H1 (cell line): ENCODE data around the gene BBLN. TPM values are rescaled to one million over a fixed set of nuclear protein-coding genes. Genes with fewer than 3 reads are reported as not detected.

Source experiments
- CTCF ChIA-PET: fragments of 300-600 bp; sonication (Branson Sonifier 250); formaldehyde crosslinking; loops from one replicate; lab custom pipeline; 2021; ENCODE audit not compliant: partially characterized antibody; lab: Charles Lee
- POLR2A ChIA-PET: fragments of 300-600 bp; sonication (Branson Sonifier 250); formaldehyde crosslinking; loops from one replicate; lab custom pipeline; 2021; ENCODE audit warnings: inconsistent platforms; ENCODE audit not compliant: partially characterized antibody; lab: Charles Lee
- DNase-seq, 2 experiments: peaks; one replicate each; pipeline versions ENCODE4 v3.0.0 to v3.0.0-alpha.2; 2010 to 2022; ENCODE audit warnings: low spot score in 2 of 2, low read depth in 1 of 2, mixed read lengths in 1 of 2
- FAIRE-seq: peaks from 2 replicates; lab custom pipeline; 2011; peaks lifted over from hg19 to GRCh38; lab: Jason Lieb, UNC
- H2AFZ ChIP-seq: 2 replicates; pipeline ENCODE4 v1.8.1; 2012; ENCODE audit warnings: low read length, inconsistent platforms
- H2AK5ac ChIP-seq: 2 replicates; pipeline ENCODE4 v1.6.1; 2013; ENCODE audit warnings: low read depth, low read length
- H2BK120ac ChIP-seq: replicated peaks from 2 replicates; pipeline ENCODE3; 2013; ENCODE audit warnings: low read depth, low read length, inconsistent platforms
- H2BK12ac ChIP-seq: 2 replicates; pipeline ENCODE4 v1.6.1; 2013; ENCODE audit warnings: low read depth, low read length
- H2BK15ac ChIP-seq: 2 replicates; pipeline ENCODE4 v1.6.1; 2013; ENCODE audit warnings: low read length
- H2BK20ac ChIP-seq: 2 replicates; pipeline ENCODE4 v1.6.1; 2013; ENCODE audit warnings: low read length
- H2BK5ac ChIP-seq: 2 replicates; pipeline ENCODE4 v1.6.1; 2013; ENCODE audit warnings: low read depth, low read length
- H3K14ac ChIP-seq: 2 replicates; pipeline ENCODE4 v1.6.1; 2013; ENCODE audit warnings: inconsistent platforms; ENCODE audit not compliant: insufficient read length
- H3K18ac ChIP-seq: 2 replicates; pipeline ENCODE4 v1.6.1; 2013; ENCODE audit warnings: low read length; ENCODE audit errors: extremely low read depth
- H3K23ac ChIP-seq: 2 replicates; pipeline ENCODE4 v1.6.1; 2013; ENCODE audit warnings: inconsistent platforms; ENCODE audit not compliant: insufficient read length
- H3K23me2 ChIP-seq: 2 replicates; pipeline ENCODE4 v1.6.1; 2013; ENCODE audit warnings: low read depth, low read length
- H3K27ac ChIP-seq: 2 replicates; pipeline ENCODE4 v1.6.1; 2011; ENCODE audit warnings: low read depth, low read length, inconsistent platforms
- H3K27me3 ChIP-seq, 4 experiments: replicated peaks in 1 of 4; 1 replicate in 1 of 4; 2 replicates in 3 of 4; pipeline versions ENCODE4 v1.6.1 to v1.8.1; 2011 to 2013; ENCODE audit warnings: low read length in 3 of 4, mild to moderate bottlenecking in 3 of 4, inconsistent platforms in 2 of 4, mixed read lengths in 2 of 4, moderate library complexity in 1 of 4; ENCODE audit not compliant: control insufficient read depth in 3 of 4, insufficient read depth in 3 of 4; ENCODE audit errors: extremely low read depth in 1 of 4
- H3K36me3 ChIP-seq, 4 experiments: 2 replicates each; pipeline versions ENCODE4 v1.6.1 to v1.8.1; 2011 to 2013; ENCODE audit warnings: mild to moderate bottlenecking in 4 of 4, low read length in 3 of 4, moderate library complexity in 2 of 4, control low read depth in 1 of 4, inconsistent platforms in 1 of 4; ENCODE audit not compliant: insufficient read depth in 4 of 4, control insufficient read depth in 2 of 4
- H3K4ac ChIP-seq: replicated peaks from 2 replicates; pipeline ENCODE3; 2013; ENCODE audit warnings: low read length, low read depth, mixed read lengths, inconsistent platforms; ENCODE audit not compliant: insufficient read length
- H3K4me1 ChIP-seq, 4 experiments: replicated peaks in 1 of 4; 1 replicate in 1 of 4; 2 replicates in 3 of 4; pipeline versions ENCODE4 v1.6.1 to v1.8.1; 2011 to 2013; ENCODE audit warnings: low read length in 3 of 4, inconsistent platforms in 2 of 4, mixed read lengths in 1 of 4; ENCODE audit not compliant: insufficient read depth in 4 of 4, control insufficient read depth in 3 of 4
- H3K4me2 ChIP-seq, 2 experiments: 2 replicates each; pipeline versions ENCODE4 v1.6.1 to v1.8.1; 2011 to 2013; ENCODE audit warnings: low read depth in 2 of 2, low read length in 2 of 2, control low read depth in 1 of 2, inconsistent platforms in 1 of 2, mild to moderate bottlenecking in 1 of 2; ENCODE audit not compliant: insufficient read depth in 1 of 2
- H3K4me3 ChIP-seq, 4 experiments: fragments of 200-600, 300-600 bp in 1 of 4; sonication (generic), shearing (Covaris generic), sonication (Bioruptor Twin) in 1 of 4; 2 replicates each; pipeline versions ENCODE4 v1.5.1 to v1.8.1; 2011 to 2016; ENCODE audit warnings: low read length in 4 of 4, low read depth in 3 of 4, control low read depth in 2 of 4, inconsistent platforms in 2 of 4, mild to moderate bottlenecking in 2 of 4, mixed read lengths in 1 of 4, moderate library complexity in 1 of 4; ENCODE audit not compliant: insufficient read depth in 2 of 4; ENCODE audit errors: extremely low read depth in 1 of 4
- H3K56ac ChIP-seq: replicated peaks from 2 replicates; pipeline ENCODE3; 2013; ENCODE audit warnings: low read depth, mild to moderate bottlenecking, mixed read lengths, low read length, inconsistent platforms; ENCODE audit not compliant: insufficient read length
- H3K79me1 ChIP-seq: 2 replicates; pipeline ENCODE4 v1.6.1; 2013; ENCODE audit warnings: low read depth, low read length, control low read depth
- H3K79me2 ChIP-seq, 2 experiments: 2 replicates each; pipeline versions ENCODE4 v1.6.1 to v1.8.1; 2012 to 2013; ENCODE audit warnings: low read length in 2 of 2, mild to moderate bottlenecking in 2 of 2, inconsistent platforms in 1 of 2; ENCODE audit not compliant: insufficient read depth in 2 of 2, control insufficient read depth in 1 of 2
- H3K9ac ChIP-seq, 4 experiments: replicated peaks in 1 of 4; 1 replicate in 1 of 4; 2 replicates in 3 of 4; pipeline versions ENCODE4 v1.6.1 to v1.8.1; 2011 to 2013; ENCODE audit warnings: low read depth in 3 of 4, low read length in 3 of 4, control low read depth in 2 of 4, mild to moderate bottlenecking in 2 of 4, moderate library complexity in 2 of 4, inconsistent platforms in 1 of 4; ENCODE audit errors: extremely low read depth in 1 of 4
- H3K9me3 ChIP-seq, 2 experiments: 2 replicates each; pipeline versions ENCODE4 v1.6.1 to v1.8.1; 2012 to 2013; ENCODE audit warnings: mild to moderate bottlenecking in 2 of 2, moderate library complexity in 2 of 2, control low read depth in 1 of 2, inconsistent platforms in 1 of 2, low read depth in 1 of 2, low read length in 1 of 2, mixed read lengths in 1 of 2; ENCODE audit not compliant: insufficient read depth in 2 of 2
- H4K20me1 ChIP-seq, 2 experiments: replicated peaks in 1 of 2; 2 replicates each; pipeline versions ENCODE3 to v1.8.1; 2011 to 2013; ENCODE audit warnings: inconsistent platforms in 2 of 2, low read length in 2 of 2, mild to moderate bottlenecking in 1 of 2; ENCODE audit not compliant: insufficient read depth in 2 of 2, control insufficient read depth in 1 of 2
- H4K5ac ChIP-seq: 2 replicates; pipeline ENCODE4 v1.6.1; 2013; ENCODE audit warnings: low read length, low read depth, mixed read lengths, inconsistent platforms; ENCODE audit not compliant: insufficient read length
- H4K8ac ChIP-seq: 2 replicates; pipeline ENCODE4 v1.8.0; 2013; ENCODE audit warnings: mild to moderate bottlenecking, moderate library complexity, low read length, inconsistent platforms; ENCODE audit not compliant: insufficient read depth; ENCODE audit errors: extremely low read depth
- H4K91ac ChIP-seq: replicated peaks from 2 replicates; pipeline ENCODE3; 2013; ENCODE audit warnings: low read length, mixed read lengths, inconsistent platforms; ENCODE audit not compliant: insufficient read length
- CREB1 ChIP-seq: IDR thresholded peaks from 2 replicates; pipeline ENCODE4 v1.6.1; 2012; ENCODE audit warnings: inconsistent platforms
- POLR2A ChIP-seq, 2 experiments: IDR thresholded peaks; 1 replicate in 1 of 2; 2 replicates in 1 of 2; pipeline ENCODE4 v1.6.1; 2011; ENCODE audit warnings: low read depth in 2 of 2, low read length in 2 of 2, mild to moderate bottlenecking in 2 of 2; ENCODE audit errors: control extremely low read depth in 1 of 2
- POLR2AphosphoS5 ChIP-seq: IDR thresholded peaks from 2 replicates; pipeline ENCODE4 v1.6.1; 2011; ENCODE audit warnings: low read depth, low read length
- RBBP5 ChIP-seq: IDR thresholded peaks from 2 replicates; pipeline ENCODE4 v1.7.1; 2012; ENCODE audit warnings: low read depth, mild to moderate bottlenecking, inconsistent platforms, low read length, moderate library complexity, borderline replicate concordance
- RNF2 ChIP-seq: fragments of 200-900, 300-1000 bp; sonication (generic); IDR thresholded peaks from 2 replicates; pipeline ENCODE4 v1.7.1; 2016; ENCODE audit warnings: borderline replicate concordance, low read depth, mild to moderate bottlenecking, antibody characterized with exemption, low read length; ENCODE audit not compliant: poor library complexity, severe bottlenecking; ENCODE audit errors: missing control alignments
- RXRA ChIP-seq: IDR thresholded peaks from 2 replicates; pipeline ENCODE4 v1.6.1; 2011; ENCODE audit warnings: low read depth, mild to moderate bottlenecking, low read length, moderate library complexity; ENCODE audit not compliant: insufficient read depth
- SAP30 ChIP-seq: fragments of 300-600 bp; sonication (generic); IDR thresholded peaks from 2 replicates; pipeline ENCODE4 v1.7.1; 2012; ENCODE audit warnings: low read length, moderate library complexity, mild to moderate bottlenecking, inconsistent platforms; ENCODE audit not compliant: insufficient read depth, insufficient replicate concordance
- SP1 ChIP-seq: IDR thresholded peaks from 2 replicates; pipeline ENCODE4 v1.6.1; 2011; ENCODE audit warnings: low read depth, low read length
- SP2 ChIP-seq: IDR thresholded peaks from 2 replicates; pipeline ENCODE4 v1.6.1; 2012; ENCODE audit warnings: mild to moderate bottlenecking, low read length, inconsistent platforms
- SP4 ChIP-seq: IDR thresholded peaks from 2 replicates; pipeline ENCODE4 v1.6.1; 2012; ENCODE audit warnings: low read length, inconsistent platforms
- WGBS, 2 experiments: shearing (Covaris generic) in 1 of 2; methylation state at CpG; one replicate each; pipeline versions ENCODE4 v1.1.6 to v1.1.7; 2013 to 2015; ENCODE audit warnings: low lambda C conversion rate in 2 of 2, mixed read lengths in 2 of 2, inconsistent platforms in 1 of 2, low coverage in 1 of 2, missing lambda C conversion rate in 1 of 2; ENCODE audit not compliant: insufficient replicate concordance in 2 of 2, insufficient coverage in 1 of 2, insufficient read length in 1 of 2; ENCODE audit errors: extremely low coverage in 1 of 2, missing lambda C conversion rate in 1 of 2; 5-methylcytosine and 5-hydroxymethylcytosine counted together
- polyA plus RNA-seq, 7 experiments: library from polyadenylated mRNA; depleted of rRNA in 3 of 7; stranded (reverse) in 5 of 7; unstranded in 2 of 7; fragments of >200 nt in 5 of 7; fragments of 200-250 nt in 2 of 7; gene quantifications; 1 replicate in 5 of 7; 2 replicates in 1 of 7; 4 replicates in 1 of 7; pipeline versions ENCODE4 v1.2.1 to v1.2.3, GENCODE V29; 2011 to 2013; ENCODE audit warnings: missing spikeins in 2 of 7, mixed read lengths in 2 of 7
- total RNA-seq: library from RNA; stranded (reverse); fragmentation: NEBNext Ultra II Directional; extraction: Animal tissue kit (Norgen Biotek cat#: 25700); gene quantifications from 2 replicates; pipeline ENCODE4 v1.2.1, GENCODE V29; 2021
- TF ChIP-seq, protein P1 (sequence below): IDR thresholded peaks from 2 replicates; pipeline ENCODE4 v1.6.1; 2011; ENCODE audit warnings: low read depth, mild to moderate bottlenecking, low read length; ENCODE audit not compliant: insufficient read depth

BBLN gene
- total and polyA plus RNA-seq, 2 of the 8 experiments (the other 6 are each of a cell fraction or from before 2014, with no cell fraction given) = 63.1 to 164 TPM

DNA sequence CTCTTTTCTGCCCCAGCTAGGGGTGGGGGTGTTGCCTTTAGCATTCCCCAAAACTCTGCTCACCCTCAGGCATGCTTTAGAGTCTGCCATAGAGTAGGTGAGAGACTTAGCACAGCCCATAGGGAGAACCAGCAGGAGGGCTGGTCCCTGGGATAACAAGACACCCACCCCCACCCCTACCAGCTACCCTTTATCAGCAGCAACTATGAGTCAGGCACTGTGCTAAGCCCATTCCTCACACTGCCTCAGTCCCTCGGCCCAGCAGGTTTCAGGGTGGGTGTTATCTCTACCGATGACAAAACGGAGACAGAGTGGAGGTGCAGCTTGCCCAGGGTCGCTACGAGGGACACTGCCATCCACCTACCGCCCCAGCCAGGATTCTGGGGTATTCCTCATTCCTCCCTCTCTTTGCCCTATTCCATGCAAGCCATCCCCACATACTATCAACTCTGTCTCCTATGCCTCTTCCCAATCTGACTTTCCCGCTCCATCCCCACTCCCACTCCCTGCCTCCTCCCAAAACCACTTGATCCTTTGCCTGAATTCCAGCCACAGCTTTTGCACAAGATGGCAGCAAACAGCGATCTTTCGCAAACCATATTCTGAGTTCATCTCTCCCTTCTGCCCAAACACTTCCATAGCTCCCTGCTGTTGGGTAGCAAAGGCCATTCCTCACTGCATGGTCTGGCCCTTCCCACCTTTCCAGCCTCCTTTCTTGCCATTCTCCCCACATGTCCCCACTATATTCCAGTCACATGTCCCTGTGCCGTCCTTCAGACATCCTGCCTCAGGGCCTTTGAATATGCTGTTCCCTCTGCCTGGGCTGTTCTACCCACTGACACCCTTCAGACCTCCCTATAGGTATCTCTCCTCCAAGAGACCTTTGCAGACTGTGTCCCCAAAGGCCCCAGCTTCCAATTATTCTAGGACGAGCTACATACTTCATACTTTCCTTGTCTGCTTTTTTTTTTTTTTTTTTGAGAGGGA is 26.2 kb downstream of the BBLN start:
- H3K79me2 ChIP-seq = no peaks in the 10 kb centered on the region
- no peak overlapping the region for H4K91ac ChIP-seq
- H3K9ac ChIP-seq = no peak overlapping the region; a peak in 1 of 7 replicates
- H3K56ac ChIP-seq = no peak overlapping the region
- no peak overlapping the region for H2BK20ac ChIP-seq
- H2BK12ac ChIP-seq = no peak overlapping the region
- no peak overlapping the region for H3K14ac ChIP-seq
- H2BK15ac ChIP-seq = no peak overlapping the region
- no peak overlapping the region for H3K4me3 ChIP-seq
- CTCF ChIA-PET = interaction anchor here (0.6 to 1.7 kb wide), 9 partner anchors 9 to 1188 kb away, joined by 3 to 7 read pairs (median 4); no protein-coding TSS in a partner anchor
- TF ChIP-seq SAP30 (no peak), SP4 (no peak), POLR2A (IDR thresholded peaks at IDR 0.05; ENCODE audit: control extremely low read depth in 1 of 2, low read depth in 2 of 2, low read length in 2 of 2) (no peak), CREB1 (no peak), RXRA (no peak), RNF2 (no peak), SP2 (no peak), SP1 (no peak), POLR2AphosphoS5 (no peak), RBBP5 (no peak)
- TF ChIP-seq, protein P1, sequence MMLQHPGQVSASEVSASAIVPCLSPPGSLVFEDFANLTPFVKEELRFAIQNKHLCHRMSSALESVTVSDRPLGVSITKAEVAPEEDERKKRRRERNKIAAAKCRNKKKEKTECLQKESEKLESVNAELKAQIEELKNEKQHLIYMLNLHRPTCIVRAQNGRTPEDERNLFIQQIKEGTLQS = no peak
- TF ChIP-seq, all 59 proteins: peak for 0
- Histone ChIP-seq H3K36me3 (peaks cover 2 to 20% (median 7%) of the 10 kb centered on the region in 4 experiments; a peak in 5 of 8 replicates), H3K23me2 (peaks cover 6% of the 10 kb centered on the region; the same call in 1 of the 2 replicates), H3K23ac (no peak overlapping the region), H3K27ac (no peak overlapping the region), H4K8ac (no peak overlapping the region), H2BK120ac (no peak overlapping the region), H4K5ac (no peak overlapping the region), H4K20me1 (peaks cover 0 to 6% of the 10 kb centered on the region in 2 experiments), H3K4ac (no peak overlapping the region), H2BK5ac (0 out of 2 replicates have a peak overlapping the region, but pooled peaks have one; percentile 24), H3K9me3 (no peaks in the 10 kb centered on the region), H3K27me3 (no peaks in the 10 kb centered on the region), H2AFZ (no peak overlapping the region), H3K18ac (no peak overlapping the region), H3K4me2 (no peak overlapping the region), H3K79me1 (no peaks in the 10 kb centered on the region; the same call in 1 of the 2 replicates), H3K4me1 (peaks cover 0 to 8% (median 4%) of the 10 kb centered on the region in 4 experiments; a peak in 4 of 7 replicates), H2AK5ac (no peak overlapping the region)
- FAIRE-seq (no peak), DNase-seq (no peak)
- WGBS, 2 experiments = 91% methylated on average over 11 of the region's 11 CpGs; no CpG with 5 or more reads in 1 of the 2 experiments
- POLR2A ChIA-PET = interaction anchor here (1.2 to 2.1 kb wide), 3 partner anchors 9 to 17 kb away, joined by 3 to 6 read pairs (median 5); partner anchors contain the start of gene DNM1
